Posterior vena cava (tissue), 2 donors: ENCODE data around the gene PHACTR3. TPM values are rescaled to one million over a fixed set of nuclear protein-coding genes. Genes with fewer than 3 reads are reported as not detected.

Experiments used
- DNase-seq: peaks from one replicate; pipeline ENCODE4 v3.0.0-alpha.2; 2020; ENCODE audit warnings: low spot score
- intact Hi-C, 2 donors: fragments of 100-400 bp; cut with DNase I; formaldehyde crosslinking; loops; one replicate each; pipeline versions ENCODE4 v1.14.1 to v1.14.2; 2022 to 2023
- total RNA-seq, 2 donors: library from RNA; stranded (reverse); fragmentation: NEBNext Ultra II Directional; extraction: Animal tissue kit (Norgen Biotek cat#: 25700); gene quantifications; one replicate each; pipeline ENCODE4 v1.2.1, GENCODE V29; 2021
- donor health status: DM: yes; HTN: yes; CAD: no.
- donor health status: DM: yes; HTN: yes; CAD: no.

Gene PHACTR3
- total RNA-seq, 2 donors from 2014 or later: 0.19 to 0.43 TPM

GRCh38 chr20:59677586-59677985 is 73.2 kb downstream of the PHACTR3 start:
- DNase-seq: no peak
- intact Hi-C loops: no loop called here

GRCh38 chr20:59678288-59678687 is 73.9 kb downstream of the PHACTR3 start:
- intact Hi-C loops: no loop called here
- DNase-seq: no peak

GRCh38 chr20:59678951-59679350 is 74.6 kb downstream of the PHACTR3 start:
- DNase-seq: no peak
- intact Hi-C loops: no loop called here

GRCh38 chr20:59680148-59680650 is 75.9 kb downstream of the PHACTR3 start:
- intact Hi-C loops: no loop called here
- no peak for DNase-seq

- no peak for DNase-seq
- intact Hi-C loops: no loop called here
Observed at GRCh38 chr20:59680852-59681251, 76.5 kb downstream of the PHACTR3 start.

- intact Hi-C loops: no loop called here
- DNase-seq: no peak
Observed at GRCh38 chr20:59682603-59683002, 78.3 kb downstream of the PHACTR3 start.

GRCh38 chr20:59683181-59683580 is 78.8 kb downstream of the PHACTR3 start:
- DNase-seq: no peak
- intact Hi-C loops: no loop called here

- no peak for DNase-seq
- intact Hi-C loops: no loop called here
Observed at GRCh38 chr20:59684685-59685242, 80.4 kb downstream of the PHACTR3 start.

GRCh38 chr20:59686404-59687346 is 82.3 kb downstream of the PHACTR3 start:
- intact Hi-C loops: no loop called here
- DNase-seq: no peak

- no peak for DNase-seq
- intact Hi-C loops: no loop called here
Observed at GRCh38 chr20:59688356-59688755, 84.0 kb downstream of the PHACTR3 start.

GRCh38 chr20:59688999-59689398 is 84.7 kb downstream of the PHACTR3 start:
- intact Hi-C loops: no loop called here
- no peak for DNase-seq

- no peak for DNase-seq
- intact Hi-C loops: no loop called here
Observed at GRCh38 chr20:59690101-59690500, 85.8 kb downstream of the PHACTR3 start.

GRCh38 chr20:59690976-59691375 is 86.6 kb downstream of the PHACTR3 start:
- intact Hi-C loops: no loop called here
- no peak for DNase-seq

GRCh38 chr20:59692139-59692538 is 87.8 kb downstream of the PHACTR3 start:
- intact Hi-C loops: no loop called here
- DNase-seq: no peak

- intact Hi-C loops: no loop called here
- no peak for DNase-seq
Observed at GRCh38 chr20:59693587-59693986, 89.2 kb downstream of the PHACTR3 start.

- intact Hi-C loops: no loop called here
- DNase-seq: no peak
Observed at GRCh38 chr20:59696476-59696875, 92.1 kb downstream of the PHACTR3 start.

GRCh38 chr20:59697068-59697467 is 92.7 kb downstream of the PHACTR3 start:
- intact Hi-C loops: no loop called here
- DNase-seq: no peak

- intact Hi-C loops: no loop called here
- no peak for DNase-seq
Observed at GRCh38 chr20:59698598-59698997, 94.3 kb downstream of the PHACTR3 start.

GRCh38 chr20:59701236-59701635 is 96.9 kb downstream of the PHACTR3 start:
- no peak for DNase-seq
- intact Hi-C loops: no loop called here

GRCh38 chr20:59703046-59703445 is 98.7 kb downstream of the PHACTR3 start:
- intact Hi-C loops: no loop called here
- DNase-seq: no peak
